Measurements from ENCODE around the gene PRKAR1B. TPM values are rescaled to one million over a fixed set of nuclear protein-coding genes. Genes with fewer than 3 reads are reported as not detected.

PRKAR1B gene
- total and polyA plus RNA-seq, 2 donors (not counting 1 experiment from before 2014, with no cell fraction given): 4.5 to 8.6 TPM

GRCh38 chr7:596071-596818 is 130.8 kb downstream of the PRKAR1B start:
- TF ChIP-seq, protein P1, sequence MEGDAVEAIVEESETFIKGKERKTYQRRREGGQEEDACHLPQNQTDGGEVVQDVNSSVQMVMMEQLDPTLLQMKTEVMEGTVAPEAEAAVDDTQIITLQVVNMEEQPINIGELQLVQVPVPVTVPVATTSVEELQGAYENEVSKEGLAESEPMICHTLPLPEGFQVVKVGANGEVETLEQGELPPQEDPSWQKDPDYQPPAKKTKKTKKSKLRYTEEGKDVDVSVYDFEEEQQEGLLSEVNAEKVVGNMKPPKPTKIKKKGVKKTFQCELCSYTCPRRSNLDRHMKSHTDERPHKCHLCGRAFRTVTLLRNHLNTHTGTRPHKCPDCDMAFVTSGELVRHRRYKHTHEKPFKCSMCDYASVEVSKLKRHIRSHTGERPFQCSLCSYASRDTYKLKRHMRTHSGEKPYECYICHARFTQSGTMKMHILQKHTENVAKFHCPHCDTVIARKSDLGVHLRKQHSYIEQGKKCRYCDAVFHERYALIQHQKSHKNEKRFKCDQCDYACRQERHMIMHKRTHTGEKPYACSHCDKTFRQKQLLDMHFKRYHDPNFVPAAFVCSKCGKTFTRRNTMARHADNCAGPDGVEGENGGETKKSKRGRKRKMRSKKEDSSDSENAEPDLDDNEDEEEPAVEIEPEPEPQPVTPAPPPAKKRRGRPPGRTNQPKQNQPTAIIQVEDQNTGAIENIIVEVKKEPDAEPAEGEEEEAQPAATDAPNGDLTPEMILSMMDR (IDR thresholded peaks at IDR 0.05): no peak
- no peak for TF ChIP-seq EZH2 (IDR thresholded peaks at IDR 0.05; ENCODE audit: borderline replicate concordance, insufficient read depth, low read depth, low read length, poor library complexity, severe bottlenecking)
- Mint-ChIP-seq H3K27me3 (no peaks in the 10 kb centered on the region), H3K4me3 (no peak overlapping the region), H3K9me3 (ENCODE audit: insufficient read depth) (no peaks in the 10 kb centered on the region), H3K4me1 (peaks cover 27% of the 10 kb centered on the region), H3K27ac (no peak overlapping the region)
- H3K4me3 ChIP-seq (ENCODE audit: control extremely low read depth in 1 of 5, extremely low read depth in 1 of 5, insufficient read depth in 1 of 5, low read depth in 2 of 5, low read length in 4 of 5): no peak overlapping the region
- no peaks in the 10 kb centered on the region for H3K27me3 ChIP-seq (replicated peaks in 1 of 4; ENCODE audit: control extremely low read depth in 1 of 4, control insufficient read depth in 3 of 4, insufficient read depth in 4 of 4, low read length in 3 of 4)
- peaks cover 0 to 17% (median 3%) of the 10 kb centered on the region in 3 donors for H3K9me3 ChIP-seq (ENCODE audit: control extremely low read depth in 1 of 3, control insufficient read depth in 2 of 3, insufficient read depth in 1 of 3, low read length in 2 of 3)
- H3K79me2 ChIP-seq (ENCODE audit: control insufficient read depth, insufficient read depth, low read length): no peaks in the 10 kb centered on the region
- ChIA-PET CTCF (no interaction called here), POLR2A (no interaction called here)
- no peak overlapping the region for H3K4me2 ChIP-seq (replicated peaks; ENCODE audit: low read depth, low read length, poor library complexity, severe bottlenecking)
- H3K27ac ChIP-seq (ENCODE audit: low read length in 2 of 2): no peak overlapping the region
- H3K4me1 ChIP-seq (ENCODE audit: control insufficient read depth in 2 of 2, insufficient read depth in 2 of 2, low read length in 2 of 2): peaks cover 17 to 23% of the 10 kb centered on the region in 2 donors
- no peaks in the 10 kb centered on the region for H4K20me1 ChIP-seq (ENCODE audit: control insufficient read depth, insufficient read depth, low read length, poor library complexity, severe bottlenecking)
- H2AFZ ChIP-seq (ENCODE audit: insufficient read depth, low read depth, low read length, poor library complexity, severe bottlenecking): no peak overlapping the region
- ATAC-seq (ENCODE audit: low read depth) (no peak), DNase-seq (no peak)
- H3K9ac ChIP-seq (ENCODE audit: low read length): no peak overlapping the region
- no peaks in the 10 kb centered on the region for H3K36me3 ChIP-seq (replicated peaks in 1 of 2; ENCODE audit: control extremely low read depth in 1 of 2, control insufficient read depth in 1 of 2, extremely low read depth in 1 of 2, insufficient read depth in 2 of 2, low read length in 1 of 2)
- WGBS (ENCODE audit: insufficient coverage): 98% methylated on average over 22 of the region's 30 CpGs
- intact Hi-C loops (cut with micrococcal nuclease): no loop called here

DNA sequence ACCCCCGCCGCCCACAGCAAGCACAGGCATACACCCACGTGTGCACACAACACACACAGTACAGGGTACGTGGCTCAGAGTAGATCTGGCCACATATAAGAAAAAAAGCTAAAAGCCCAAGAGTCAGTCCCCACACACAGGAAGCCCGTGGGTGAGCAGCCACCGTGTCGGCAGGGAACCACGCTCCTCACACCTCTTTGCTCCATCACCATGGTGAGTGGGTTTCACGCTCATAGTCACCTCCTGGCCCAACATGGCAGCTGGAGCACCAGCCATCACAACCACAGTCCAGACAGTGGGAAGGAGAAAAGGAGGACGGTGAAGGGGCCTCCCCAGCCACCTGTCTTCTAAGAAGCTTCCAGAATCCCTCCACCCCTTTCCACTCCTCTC is 131.5 kb downstream of the PRKAR1B start:
- 40% methylated on average over 6 of the region's 10 CpGs for WGBS (ENCODE audit: insufficient coverage)
- Histone ChIP-seq H3K4me2 (replicated peaks; ENCODE audit: low read depth, low read length, poor library complexity, severe bottlenecking) (no peak overlapping the region), H2AFZ (ENCODE audit: insufficient read depth, low read depth, low read length, poor library complexity, severe bottlenecking) (no peak overlapping the region), H3K27me3 (replicated peaks in 1 of 4; ENCODE audit: control extremely low read depth in 1 of 4, control insufficient read depth in 3 of 4, insufficient read depth in 4 of 4, low read length in 3 of 4) (no peaks in the 10 kb centered on the region), H4K20me1 (ENCODE audit: control insufficient read depth, insufficient read depth, low read length, poor library complexity, severe bottlenecking) (no peaks in the 10 kb centered on the region), H3K9ac (ENCODE audit: low read length) (no peak overlapping the region), H3K4me3 (ENCODE audit: control extremely low read depth in 1 of 5, extremely low read depth in 1 of 5, insufficient read depth in 1 of 5, low read depth in 2 of 5, low read length in 4 of 5) (no peak overlapping the region), H3K9me3 (ENCODE audit: control extremely low read depth in 1 of 3, control insufficient read depth in 2 of 3, insufficient read depth in 1 of 3, low read length in 2 of 3) (peaks cover 0 to 17% (median 3%) of the 10 kb centered on the region in 3 donors), H3K4me1 (ENCODE audit: control insufficient read depth in 2 of 2, insufficient read depth in 2 of 2, low read length in 2 of 2) (peaks cover 12 to 17% of the 10 kb centered on the region in 2 donors), H3K27ac (ENCODE audit: low read length in 2 of 2) (no peak overlapping the region), H3K36me3 (replicated peaks in 1 of 2; ENCODE audit: control extremely low read depth in 1 of 2, control insufficient read depth in 1 of 2, extremely low read depth in 1 of 2, insufficient read depth in 2 of 2, low read length in 1 of 2) (no peaks in the 10 kb centered on the region), H3K79me2 (ENCODE audit: control insufficient read depth, insufficient read depth, low read length) (no peaks in the 10 kb centered on the region)
- Mint-ChIP-seq H3K4me1 (peaks cover 22% of the 10 kb centered on the region), H3K27ac (no peak overlapping the region), H3K9me3 (ENCODE audit: insufficient read depth) (no peaks in the 10 kb centered on the region), H3K4me3 (no peak overlapping the region), H3K27me3 (no peaks in the 10 kb centered on the region)
- TF ChIP-seq, protein P1 (IDR thresholded peaks at IDR 0.05): no peak
- TF ChIP-seq EZH2 (IDR thresholded peaks at IDR 0.05; ENCODE audit: borderline replicate concordance, insufficient read depth, low read depth, low read length, poor library complexity, severe bottlenecking): no peak
- intact Hi-C loops (cut with micrococcal nuclease): no loop called here
- no peak for ATAC-seq (ENCODE audit: low read depth)
- no peak for DNase-seq
- ChIA-PET CTCF (no interaction called here), POLR2A (no interaction called here)

All from B cell (primary cell).